ENCODE measurements around the gene DCTN1. TPM values are rescaled to one million over a fixed set of nuclear protein-coding genes. Genes with fewer than 3 reads are reported as not detected.
A peak's percentile ranks its signal among the peaks of the same experiment; 100 is the strongest.

Gene DCTN1
- total and polyA plus RNA-seq, 2 donors from 2014 or later, result 134 to 191 TPM

- H3K4me1 ChIP-seq (ENCODE audit: control insufficient read depth in 2 of 3, insufficient read depth in 2 of 3, low read depth in 1 of 3, low read length in 3 of 3), result peaks cover 8 to 13% (median 9%) of the 10 kb centered on the region in 3 donors
- no peaks in the 10 kb centered on the region for H3K9me3 ChIP-seq (ENCODE audit: control insufficient read depth in 2 of 3, insufficient read depth in 1 of 3, low read length in 3 of 3)
- H3K4me3 ChIP-seq (ENCODE audit: low read length in 3 of 3), result peak overlapping the region; percentile 69 to 85 (median 79)
- intact Hi-C loops (cut with DNase I), result no loop called here
- no peaks in the 10 kb centered on the region for H3K27me3 ChIP-seq (ENCODE audit: control insufficient read depth, insufficient read depth, low read length)
- TF ChIP-seq CTCF (IDR thresholded peaks at IDR 0.05; ENCODE audit: borderline replicate concordance, extremely low read depth, insufficient read depth), result peak; percentile 93
- FAIRE-seq (no peak), DNase-seq (peak; percentile 95 to 97 (median 96))
- H3K27ac ChIP-seq (ENCODE audit: low read depth in 2 of 2, low read length in 2 of 2), result peak overlapping the region; percentile 92 to 95
- peak overlapping the region; percentile 35 to 75 (median 72) for H3K9ac ChIP-seq (ENCODE audit: low read length in 3 of 3)
- no peaks in the 10 kb centered on the region for H3K36me3 ChIP-seq (ENCODE audit: control insufficient read depth in 2 of 3, insufficient read depth in 3 of 3, low read length in 3 of 3)
Observed at GRCh38 chr2:74391580-74392448, 11.7 kb upstream of the DCTN1 start.

- Histone ChIP-seq H3K36me3 (ENCODE audit: control insufficient read depth in 2 of 3, insufficient read depth in 3 of 3, low read length in 3 of 3) (no peaks in the 10 kb centered on the region), H3K27ac (ENCODE audit: low read depth in 2 of 2, low read length in 2 of 2) (peak overlapping the region in 1 of 2 donors; percentile 95), H3K27me3 (ENCODE audit: control insufficient read depth, insufficient read depth, low read length) (no peaks in the 10 kb centered on the region), H3K4me1 (ENCODE audit: control insufficient read depth in 2 of 3, insufficient read depth in 2 of 3, low read depth in 1 of 3, low read length in 3 of 3) (peaks cover 8 to 13% (median 9%) of the 10 kb centered on the region in 3 donors), H3K9ac (ENCODE audit: low read length in 3 of 3) (peak overlapping the region; percentile 35 to 75 (median 72)), H3K9me3 (ENCODE audit: control insufficient read depth in 2 of 3, insufficient read depth in 1 of 3, low read length in 3 of 3) (no peaks in the 10 kb centered on the region), H3K4me3 (ENCODE audit: low read length in 3 of 3) (peak overlapping the region; percentile 69 to 85 (median 79))
- DNase-seq (peak in 2 of 5 donors; percentile 49 to 67), FAIRE-seq (no peak)
- no peak for TF ChIP-seq CTCF (IDR thresholded peaks at IDR 0.05; ENCODE audit: borderline replicate concordance, extremely low read depth, insufficient read depth)
- intact Hi-C loops (cut with DNase I), result no loop called here
Observed at GRCh38 chr2:74391209-74391579, 11.1 kb upstream of the DCTN1 start.

- Histone ChIP-seq H3K9ac (ENCODE audit: low read length in 3 of 3) (peak overlapping the region in 1 of 3 donors; percentile 5), H3K27me3 (ENCODE audit: control insufficient read depth, insufficient read depth, low read length) (no peaks in the 10 kb centered on the region), H3K4me3 (ENCODE audit: low read length in 3 of 3) (peak overlapping the region; percentile 16 to 85 (median 69)), H3K9me3 (ENCODE audit: control insufficient read depth in 2 of 3, insufficient read depth in 1 of 3, low read length in 3 of 3) (no peaks in the 10 kb centered on the region), H3K36me3 (ENCODE audit: control insufficient read depth in 2 of 3, insufficient read depth in 3 of 3, low read length in 3 of 3) (no peaks in the 10 kb centered on the region), H3K27ac (ENCODE audit: low read depth in 2 of 2, low read length in 2 of 2) (no peak overlapping the region), H3K4me1 (ENCODE audit: control insufficient read depth in 2 of 3, insufficient read depth in 2 of 3, low read depth in 1 of 3, low read length in 3 of 3) (peaks cover 8 to 13% (median 9%) of the 10 kb centered on the region in 3 donors)
- DNase-seq (peak in 4 of 5 donors; percentile 25 to 62 (median 44)), FAIRE-seq (no peak)
- intact Hi-C loops (cut with DNase I), result no loop called here
- no peak for TF ChIP-seq CTCF (IDR thresholded peaks at IDR 0.05; ENCODE audit: borderline replicate concordance, extremely low read depth, insufficient read depth)
Observed at GRCh38 chr2:74390606-74391005, 10.5 kb upstream of the DCTN1 start.
